NOMO-1 treated with dmso at 0.1 percent for 144 hours (cell line): ENCODE results near the gene FAM120C.

Experiments
- DNase-seq: peaks from one replicate; lab custom pipeline; 2025; ENCODE audit not compliant: unreplicated experiment; lab: John Stamatoyannopoulos, UW

Gene FAM120C

GRCh38 chrX:54171527-54172250 is 11.4 kb downstream of the FAM120C start:
- DNase-seq, result no peak

GRCh38 chrX:54171091-54171490 is 12.0 kb downstream of the FAM120C start:
- DNase-seq, result no peak

GRCh38 chrX:54166915-54167314 is 16.1 kb downstream of the FAM120C start:
- DNase-seq, result no peak

GRCh38 chrX:54157561-54157960 is 25.5 kb downstream of the FAM120C start:
- no peak for DNase-seq

- DNase-seq, result no peak
Measured at GRCh38 chrX:54134269-54134668, 48.8 kb downstream of the FAM120C start.

- no peak for DNase-seq
Measured at GRCh38 chrX:54116391-54116790, 66.7 kb downstream of the FAM120C start.

GRCh38 chrX:54093571-54093970 is 89.5 kb downstream of the FAM120C start:
- no peak for DNase-seq

- no peak for DNase-seq
Measured at GRCh38 chrX:54093159-54093558, 89.9 kb downstream of the FAM120C start.

- no peak for DNase-seq
Measured at GRCh38 chrX:54090880-54091279, 92.2 kb downstream of the FAM120C start.

- no peak for DNase-seq
Measured at GRCh38 chrX:54089191-54089590, 93.9 kb downstream of the FAM120C start.

GRCh38 chrX:54087661-54088060 is 95.4 kb downstream of the FAM120C start:
- DNase-seq, result no peak

- DNase-seq, result no peak
Measured at GRCh38 chrX:54085666-54086065, 97.4 kb downstream of the FAM120C start.

GRCh38 chrX:54076903-54077302 is 106.2 kb downstream of the FAM120C start:
- DNase-seq, result no peak

GRCh38 chrX:54074826-54075225 is 108.2 kb downstream of the FAM120C start:
- DNase-seq, result no peak

- no peak for DNase-seq
Measured at GRCh38 chrX:54067766-54068165, 115.3 kb downstream of the FAM120C start.

- DNase-seq, result no peak
Measured at GRCh38 chrX:54066841-54067240, 116.2 kb downstream of the FAM120C start.

- no peak for DNase-seq
Measured at GRCh38 chrX:54064564-54064963, 118.5 kb downstream of the FAM120C start.

- DNase-seq, result no peak
Measured at GRCh38 chrX:54063361-54063760, 119.7 kb downstream of the FAM120C start.

GRCh38 chrX:54049801-54050200 is 133.3 kb downstream of the FAM120C start:
- no peak for DNase-seq

GRCh38 chrX:54048412-54048811 is 134.6 kb downstream of the FAM120C start:
- DNase-seq, result no peak

- DNase-seq, result no peak
Measured at GRCh38 chrX:54045563-54046228, 137.4 kb downstream of the FAM120C start.

GRCh38 chrX:54044877-54045338 is 138.1 kb downstream of the FAM120C start:
- peak; percentile 51 for DNase-seq
